ENCODE results near the gene USP43.
A peak's percentile ranks its signal among the peaks of the same experiment; 100 is the strongest.
"Not testable (repeated sequence)": the region's sequence is repeated elsewhere in the genome, so short reads cannot be mapped to it uniquely, and the experiment has no call there.

The USP43 gene, protein sequence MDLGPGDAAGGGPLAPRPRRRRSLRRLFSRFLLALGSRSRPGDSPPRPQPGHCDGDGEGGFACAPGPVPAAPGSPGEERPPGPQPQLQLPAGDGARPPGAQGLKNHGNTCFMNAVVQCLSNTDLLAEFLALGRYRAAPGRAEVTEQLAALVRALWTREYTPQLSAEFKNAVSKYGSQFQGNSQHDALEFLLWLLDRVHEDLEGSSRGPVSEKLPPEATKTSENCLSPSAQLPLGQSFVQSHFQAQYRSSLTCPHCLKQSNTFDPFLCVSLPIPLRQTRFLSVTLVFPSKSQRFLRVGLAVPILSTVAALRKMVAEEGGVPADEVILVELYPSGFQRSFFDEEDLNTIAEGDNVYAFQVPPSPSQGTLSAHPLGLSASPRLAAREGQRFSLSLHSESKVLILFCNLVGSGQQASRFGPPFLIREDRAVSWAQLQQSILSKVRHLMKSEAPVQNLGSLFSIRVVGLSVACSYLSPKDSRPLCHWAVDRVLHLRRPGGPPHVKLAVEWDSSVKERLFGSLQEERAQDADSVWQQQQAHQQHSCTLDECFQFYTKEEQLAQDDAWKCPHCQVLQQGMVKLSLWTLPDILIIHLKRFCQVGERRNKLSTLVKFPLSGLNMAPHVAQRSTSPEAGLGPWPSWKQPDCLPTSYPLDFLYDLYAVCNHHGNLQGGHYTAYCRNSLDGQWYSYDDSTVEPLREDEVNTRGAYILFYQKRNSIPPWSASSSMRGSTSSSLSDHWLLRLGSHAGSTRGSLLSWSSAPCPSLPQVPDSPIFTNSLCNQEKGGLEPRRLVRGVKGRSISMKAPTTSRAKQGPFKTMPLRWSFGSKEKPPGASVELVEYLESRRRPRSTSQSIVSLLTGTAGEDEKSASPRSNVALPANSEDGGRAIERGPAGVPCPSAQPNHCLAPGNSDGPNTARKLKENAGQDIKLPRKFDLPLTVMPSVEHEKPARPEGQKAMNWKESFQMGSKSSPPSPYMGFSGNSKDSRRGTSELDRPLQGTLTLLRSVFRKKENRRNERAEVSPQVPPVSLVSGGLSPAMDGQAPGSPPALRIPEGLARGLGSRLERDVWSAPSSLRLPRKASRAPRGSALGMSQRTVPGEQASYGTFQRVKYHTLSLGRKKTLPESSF

GRCh38 chr17:9644910-9645751 lies at the start of gene USP43:
Gene USP43, plus strand, starts transcription at chr17:9645517. Its CDS starts 116 bp downstream, at chr17:9645633.
- DNase-seq (ENCODE audit: low read depth) = peak; percentile 82
- H3K4me3 ChIP-seq (ENCODE audit: low read depth, low read length) = peak within 1 kb of the TSS; percentile 88
- TF ChIP-seq MYC (IDR thresholded peaks at IDR 0.05; ENCODE audit: low read depth, low read length) (peak; percentile 57; the same call in 1 of the 2 replicates), POLR2A (IDR thresholded peaks at IDR 0.05; ENCODE audit: extremely low read depth, insufficient read length) (peak; percentile 10)
- TF ChIP-seq, protein P1, sequence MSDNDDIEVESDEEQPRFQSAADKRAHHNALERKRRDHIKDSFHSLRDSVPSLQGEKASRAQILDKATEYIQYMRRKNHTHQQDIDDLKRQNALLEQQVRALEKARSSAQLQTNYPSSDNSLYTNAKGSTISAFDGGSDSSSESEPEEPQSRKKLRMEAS (IDR thresholded peaks at IDR 0.05; ENCODE audit: low read depth, low read length) = peak; percentile 89
- TF ChIP-seq, protein P2, sequence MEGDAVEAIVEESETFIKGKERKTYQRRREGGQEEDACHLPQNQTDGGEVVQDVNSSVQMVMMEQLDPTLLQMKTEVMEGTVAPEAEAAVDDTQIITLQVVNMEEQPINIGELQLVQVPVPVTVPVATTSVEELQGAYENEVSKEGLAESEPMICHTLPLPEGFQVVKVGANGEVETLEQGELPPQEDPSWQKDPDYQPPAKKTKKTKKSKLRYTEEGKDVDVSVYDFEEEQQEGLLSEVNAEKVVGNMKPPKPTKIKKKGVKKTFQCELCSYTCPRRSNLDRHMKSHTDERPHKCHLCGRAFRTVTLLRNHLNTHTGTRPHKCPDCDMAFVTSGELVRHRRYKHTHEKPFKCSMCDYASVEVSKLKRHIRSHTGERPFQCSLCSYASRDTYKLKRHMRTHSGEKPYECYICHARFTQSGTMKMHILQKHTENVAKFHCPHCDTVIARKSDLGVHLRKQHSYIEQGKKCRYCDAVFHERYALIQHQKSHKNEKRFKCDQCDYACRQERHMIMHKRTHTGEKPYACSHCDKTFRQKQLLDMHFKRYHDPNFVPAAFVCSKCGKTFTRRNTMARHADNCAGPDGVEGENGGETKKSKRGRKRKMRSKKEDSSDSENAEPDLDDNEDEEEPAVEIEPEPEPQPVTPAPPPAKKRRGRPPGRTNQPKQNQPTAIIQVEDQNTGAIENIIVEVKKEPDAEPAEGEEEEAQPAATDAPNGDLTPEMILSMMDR (IDR thresholded peaks at IDR 0.05; ENCODE audit: low read depth, low read length) = no peak

DNA sequence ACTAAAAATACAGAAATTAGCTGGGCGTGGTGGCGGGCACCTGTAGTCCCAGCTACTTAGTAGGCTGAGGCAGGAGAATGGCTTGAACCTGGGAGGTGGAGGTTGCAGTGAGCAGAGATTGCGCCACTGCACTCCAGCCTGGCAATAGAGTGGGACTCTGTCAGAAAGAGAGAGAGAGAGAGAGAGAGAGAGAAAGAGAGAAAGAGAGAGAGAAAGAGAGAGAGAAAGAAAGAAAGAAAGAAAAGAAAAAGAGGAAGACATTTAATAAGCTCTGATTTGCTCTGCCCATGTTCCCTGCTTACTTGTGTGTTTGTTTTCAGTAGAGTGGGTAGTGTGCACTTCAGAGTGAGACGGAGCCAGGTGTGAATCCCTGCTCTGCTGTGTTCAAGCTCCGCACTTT lies 47.7 kb upstream of the USP43 start:
- not testable (repeated sequence) for DNase-seq (ENCODE audit: low read depth)

GRCh38 chr17:9598661-9599060 lies 46.7 kb upstream of the USP43 start:
- H3K4me3 ChIP-seq (ENCODE audit: low read depth, low read length) = no peak overlapping the region
- DNase-seq (ENCODE audit: low read depth) = no peak
- TF ChIP-seq POLR2A (IDR thresholded peaks at IDR 0.05; ENCODE audit: extremely low read depth, insufficient read length) (no peak), MYC (IDR thresholded peaks at IDR 0.05; ENCODE audit: low read depth, low read length) (no peak)
- TF ChIP-seq, protein P1 (IDR thresholded peaks at IDR 0.05; ENCODE audit: low read depth, low read length) = no peak
- TF ChIP-seq, protein P2 (IDR thresholded peaks at IDR 0.05; ENCODE audit: low read depth, low read length) = no peak

More for the DNA sequence above, 47.7 kb upstream of the USP43 start:
- not testable (repeated sequence) for H3K4me3 ChIP-seq (ENCODE audit: low read depth, low read length)

DNA sequence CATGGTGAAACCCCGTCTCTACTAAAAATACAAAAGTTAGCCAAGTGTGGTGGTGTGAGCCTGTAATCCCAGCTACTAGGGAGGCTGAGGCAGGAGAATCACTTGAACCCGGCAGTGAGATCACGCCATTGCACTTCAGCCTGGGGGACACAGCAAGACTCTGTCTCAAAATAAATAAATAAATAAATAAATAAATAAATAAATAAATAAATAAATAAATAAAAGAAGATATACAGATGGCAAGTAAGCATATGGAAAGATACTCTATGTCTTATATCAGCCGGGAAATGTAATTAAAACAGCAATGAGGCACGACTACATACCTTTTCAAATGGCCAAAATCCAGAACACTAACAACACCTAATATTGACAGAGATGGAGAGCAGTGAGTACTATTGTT lies 40.7 kb upstream of the USP43 start:
- not testable (repeated sequence) for DNase-seq (ENCODE audit: low read depth); H3K4me3 ChIP-seq (ENCODE audit: low read depth, low read length)

GRCh38 chr17:9606453-9606852 lies 38.9 kb upstream of the USP43 start:
- no peak for TF ChIP-seq POLR2A (IDR thresholded peaks at IDR 0.05; ENCODE audit: extremely low read depth, insufficient read length)
- no peak for TF ChIP-seq MYC (IDR thresholded peaks at IDR 0.05; ENCODE audit: low read depth, low read length)
- TF ChIP-seq, protein P2 (IDR thresholded peaks at IDR 0.05; ENCODE audit: low read depth, low read length) = no peak
- TF ChIP-seq, protein P1 (IDR thresholded peaks at IDR 0.05; ENCODE audit: low read depth, low read length) = no peak
- no peak overlapping the region for H3K4me3 ChIP-seq (ENCODE audit: low read depth, low read length)
- no peak for DNase-seq (ENCODE audit: low read depth)

- not testable (repeated sequence) for H3K4me3 ChIP-seq (ENCODE audit: low read depth, low read length); DNase-seq (ENCODE audit: low read depth)
These were observed 38.3 kb upstream of the USP43 start for GRCh38 chr17:9607058-9607457.

DNA sequence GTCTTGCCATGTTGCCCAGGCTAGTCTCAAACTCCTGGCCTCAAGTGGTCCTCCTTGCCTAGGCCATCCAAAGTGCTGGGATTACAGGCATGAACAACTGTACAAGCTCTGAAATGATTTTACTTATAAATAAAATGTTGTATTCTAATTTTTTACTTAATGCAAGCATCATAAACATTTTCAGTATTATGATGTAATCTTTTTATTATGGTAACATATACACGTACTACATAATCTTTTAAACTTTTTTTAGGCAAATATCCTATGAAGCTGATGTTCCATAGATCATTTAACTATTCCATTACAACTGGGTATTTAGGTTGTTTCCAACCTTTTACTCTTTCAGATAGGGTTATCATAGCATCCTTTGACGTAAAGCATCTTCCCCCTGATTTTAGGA lies 33.8 kb upstream of the USP43 start:
- DNase-seq (ENCODE audit: low read depth) = no peak
- TF ChIP-seq, protein P2 (IDR thresholded peaks at IDR 0.05; ENCODE audit: low read depth, low read length) = no peak
- no peak for TF ChIP-seq POLR2A (IDR thresholded peaks at IDR 0.05; ENCODE audit: extremely low read depth, insufficient read length)
- H3K4me3 ChIP-seq (ENCODE audit: low read depth, low read length) = no peak overlapping the region
